SU-DHL-6 (cell line): ENCODE measurements around the gene NSD1.

Source experiments
- CTCF ChIP-seq: fragments of 200-600 bp; sonication (generic); IDR thresholded peaks from one replicate; pipeline ENCODE4 v1.5.1; 2017; ENCODE audit warnings: antibody characterized with exemption, mild to moderate bottlenecking, low read length, moderate library complexity; ENCODE audit not compliant: insufficient read depth, poor library complexity, severe bottlenecking
- EZH2phosphoT487 ChIP-seq: fragments of 200-600 bp; sonication (generic), shearing (Covaris generic); conservative IDR thresholded peaks from 2 replicates; pipeline ENCODE4 v1.6.1; 2018; ENCODE audit warnings: mild to moderate bottlenecking, antibody characterized with exemption, low read length, moderate library complexity, mixed read lengths

- TF ChIP-seq CTCF: no peak
- no peak for TF ChIP-seq EZH2phosphoT487
Measured at GRCh38 chr5:177209610-177210009, 76.0 kb downstream of the NSD1 start.
